ENCODE measurements around the gene VPS4A.
"Not testable (repeated sequence)": the region's sequence is repeated elsewhere in the genome, so short reads cannot be mapped to it uniquely, and the experiment has no call there.

The VPS4A gene

DNA sequence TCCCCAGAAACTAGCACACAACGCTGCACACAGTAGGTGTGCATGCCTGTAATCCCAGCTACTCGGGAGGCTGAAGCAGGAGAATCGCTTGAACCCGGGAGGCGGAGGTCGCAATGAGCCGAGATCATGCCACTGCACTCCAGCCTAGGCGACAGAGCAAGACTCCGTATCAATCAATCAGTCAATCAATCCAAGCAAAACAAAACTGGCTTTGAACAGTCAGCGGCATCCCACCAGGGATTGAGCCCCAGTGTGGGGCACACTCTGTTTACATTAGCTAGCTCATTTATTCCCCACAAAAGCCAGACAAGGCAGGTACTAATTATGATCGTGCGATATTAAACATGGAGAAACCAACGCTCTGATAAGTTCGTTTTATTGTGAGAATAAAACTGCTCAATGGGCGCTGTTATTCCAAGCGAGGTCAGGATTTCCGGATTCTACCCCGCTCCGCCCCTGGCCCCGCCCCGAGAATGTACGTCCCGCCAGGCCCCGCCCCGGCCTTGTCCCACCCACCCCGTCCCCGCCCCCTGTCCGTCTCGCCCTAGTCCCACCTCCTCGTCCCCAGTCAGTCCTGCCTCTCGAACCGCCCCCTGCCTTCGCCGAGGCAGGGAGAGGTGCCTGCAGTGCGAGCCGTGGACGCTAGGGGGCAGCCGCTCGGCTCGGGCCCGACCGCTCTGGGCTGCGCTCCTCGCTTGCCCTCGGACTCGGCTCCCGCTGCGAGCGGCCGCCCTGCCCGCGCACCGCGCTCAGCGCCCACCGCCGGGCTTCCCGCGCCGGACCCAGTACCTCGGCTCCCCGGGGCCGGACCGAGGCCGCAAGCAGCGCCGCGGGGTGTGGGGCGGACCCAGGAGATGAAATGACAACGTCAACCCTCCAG is at the start of gene VPS4A:
Gene VPS4A, plus strand, starts transcription at position 698 of the 880 bp plus-strand sequence. Its CDS starts 162 bp downstream, at position 860.
- peak; percentile 98 for DNase-seq

DNA sequence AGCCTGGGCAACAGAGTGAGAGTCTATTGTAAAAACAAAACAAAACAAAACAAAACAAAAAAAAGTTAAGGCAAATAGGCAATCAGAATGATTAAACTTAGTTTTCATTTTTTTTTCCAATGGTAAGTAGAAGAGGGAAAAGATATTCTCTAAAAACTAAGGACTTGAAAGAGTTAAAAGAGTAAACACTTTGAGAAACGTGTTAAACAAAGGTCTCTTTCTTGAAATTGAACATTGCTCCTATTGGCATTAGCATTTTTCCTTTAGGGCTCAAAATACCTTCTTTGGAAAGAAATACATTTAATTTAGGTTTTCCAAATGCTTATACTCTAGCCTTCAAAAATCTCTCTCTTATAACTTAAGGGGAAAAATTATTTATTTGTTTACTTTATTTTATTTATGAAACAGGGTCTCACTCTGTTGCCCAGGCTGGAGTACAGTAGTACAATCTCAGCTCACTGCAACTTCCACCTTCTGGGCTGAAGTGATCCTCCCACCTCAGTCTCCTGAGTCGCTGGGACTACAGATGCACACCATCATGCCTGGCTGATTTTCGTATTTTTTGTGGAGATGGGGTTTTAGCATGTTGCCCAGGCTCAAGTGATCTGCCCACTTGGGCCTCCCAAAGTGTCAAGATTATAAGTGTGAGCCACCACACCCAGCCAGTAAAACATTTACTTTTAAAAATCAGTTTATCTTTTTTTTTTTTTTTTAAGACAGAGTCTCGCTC is 44.7 kb upstream of the VPS4A start:
- no peak for DNase-seq

DNA sequence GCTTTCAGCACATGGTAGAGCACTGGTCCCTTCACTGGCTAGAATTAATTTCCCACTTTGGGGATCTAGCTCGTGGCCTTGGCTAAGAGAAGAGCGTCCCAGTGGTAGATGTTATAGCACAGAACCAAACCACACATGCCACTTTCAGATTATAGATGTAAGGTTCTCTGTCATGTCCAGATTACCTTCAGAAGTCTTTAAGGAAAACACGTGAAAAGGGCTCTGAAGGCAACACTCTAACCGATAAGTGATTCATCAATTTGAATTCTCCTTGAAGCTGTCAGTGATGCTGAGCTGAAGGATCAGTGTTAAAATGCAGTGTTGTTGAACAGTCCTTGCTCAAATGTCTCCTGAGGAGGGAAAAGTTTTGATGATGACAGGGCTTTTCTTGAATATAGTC is 43.5 kb upstream of the VPS4A start:
- no peak for DNase-seq

DNA sequence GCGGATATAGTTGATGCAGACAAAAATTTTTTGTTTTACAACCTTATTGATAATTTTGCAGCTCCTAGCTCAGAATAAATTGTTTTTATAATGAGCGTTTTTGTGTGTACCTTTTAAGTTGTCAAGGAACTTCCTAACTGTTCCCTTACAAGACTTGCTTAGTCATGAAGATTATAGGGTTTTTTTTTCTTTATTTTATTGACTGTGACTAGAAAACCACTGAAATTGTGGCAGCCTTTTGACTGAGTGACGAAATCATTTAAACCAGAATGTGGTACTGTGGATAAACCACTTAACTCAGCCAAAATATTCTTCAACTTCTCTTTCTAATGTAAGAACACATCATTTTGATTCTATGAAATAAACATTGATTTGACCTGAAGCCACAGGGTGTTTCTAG is 40.8 kb upstream of the VPS4A start:
- DNase-seq: no peak

DNA sequence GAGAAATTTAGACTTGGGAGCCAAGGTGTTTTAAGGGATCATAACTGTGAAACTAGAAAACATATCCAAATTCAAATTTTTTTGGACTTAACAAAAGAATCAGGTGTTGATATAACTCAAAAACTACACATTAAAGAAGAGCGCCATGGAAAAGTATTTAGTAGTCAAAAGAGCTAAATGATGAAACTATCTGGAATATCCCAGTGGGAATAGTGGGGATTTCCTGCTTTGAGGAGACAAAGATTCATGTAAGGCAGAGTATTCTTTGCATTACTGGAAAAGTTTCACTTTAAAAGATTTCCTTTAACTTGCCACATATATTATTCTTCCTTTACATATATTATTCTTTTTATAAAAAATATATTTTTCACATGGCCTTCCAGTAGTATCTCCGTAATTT is 40.3 kb upstream of the VPS4A start:
- no peak for DNase-seq

DNA sequence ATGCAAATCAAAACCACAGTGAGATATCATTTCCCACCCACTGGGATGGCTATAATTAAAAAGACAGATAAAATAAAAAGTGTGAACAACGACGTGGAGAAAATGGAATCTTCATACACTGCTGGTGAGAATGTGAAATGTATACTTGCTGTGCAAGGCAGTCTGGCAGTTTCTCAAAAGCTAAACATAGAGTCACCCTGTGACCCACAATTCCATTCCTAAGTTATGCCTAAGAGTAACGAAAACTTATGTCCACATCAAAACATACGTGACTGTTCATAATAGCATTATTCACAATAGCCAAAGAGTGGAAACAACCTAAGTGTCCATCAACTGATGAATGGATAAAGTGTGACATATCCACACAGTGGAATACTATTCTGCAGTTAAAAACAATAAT is 38.1 kb upstream of the VPS4A start:
- DNase-seq: no peak

DNA sequence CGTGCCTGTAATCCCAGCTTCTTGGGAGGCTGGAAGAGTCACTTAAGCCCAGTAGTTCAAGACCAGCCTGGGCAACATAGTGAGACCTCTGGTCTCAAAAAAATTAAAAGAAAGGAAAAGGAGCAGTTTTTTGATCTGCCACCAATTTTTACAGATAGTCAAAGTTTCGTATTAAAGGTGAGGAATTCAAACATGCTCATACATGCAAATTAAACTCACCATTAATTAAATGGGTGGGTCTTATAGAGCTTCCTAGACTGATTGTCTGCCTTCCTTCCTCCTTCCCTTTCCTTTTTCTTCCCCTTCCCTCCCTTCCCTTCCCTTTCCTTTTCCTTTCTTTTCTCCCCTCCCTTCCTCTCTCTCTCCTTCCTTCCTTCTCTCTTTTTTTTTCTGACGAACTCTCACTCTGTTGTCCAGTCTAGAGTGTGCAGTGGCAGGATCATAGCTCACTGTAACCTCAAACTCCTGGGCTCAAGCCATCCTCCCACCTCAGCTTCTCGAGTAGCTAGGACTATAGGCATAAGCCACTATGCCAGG is 36.4 kb upstream of the VPS4A start:
- DNase-seq: no peak

DNA sequence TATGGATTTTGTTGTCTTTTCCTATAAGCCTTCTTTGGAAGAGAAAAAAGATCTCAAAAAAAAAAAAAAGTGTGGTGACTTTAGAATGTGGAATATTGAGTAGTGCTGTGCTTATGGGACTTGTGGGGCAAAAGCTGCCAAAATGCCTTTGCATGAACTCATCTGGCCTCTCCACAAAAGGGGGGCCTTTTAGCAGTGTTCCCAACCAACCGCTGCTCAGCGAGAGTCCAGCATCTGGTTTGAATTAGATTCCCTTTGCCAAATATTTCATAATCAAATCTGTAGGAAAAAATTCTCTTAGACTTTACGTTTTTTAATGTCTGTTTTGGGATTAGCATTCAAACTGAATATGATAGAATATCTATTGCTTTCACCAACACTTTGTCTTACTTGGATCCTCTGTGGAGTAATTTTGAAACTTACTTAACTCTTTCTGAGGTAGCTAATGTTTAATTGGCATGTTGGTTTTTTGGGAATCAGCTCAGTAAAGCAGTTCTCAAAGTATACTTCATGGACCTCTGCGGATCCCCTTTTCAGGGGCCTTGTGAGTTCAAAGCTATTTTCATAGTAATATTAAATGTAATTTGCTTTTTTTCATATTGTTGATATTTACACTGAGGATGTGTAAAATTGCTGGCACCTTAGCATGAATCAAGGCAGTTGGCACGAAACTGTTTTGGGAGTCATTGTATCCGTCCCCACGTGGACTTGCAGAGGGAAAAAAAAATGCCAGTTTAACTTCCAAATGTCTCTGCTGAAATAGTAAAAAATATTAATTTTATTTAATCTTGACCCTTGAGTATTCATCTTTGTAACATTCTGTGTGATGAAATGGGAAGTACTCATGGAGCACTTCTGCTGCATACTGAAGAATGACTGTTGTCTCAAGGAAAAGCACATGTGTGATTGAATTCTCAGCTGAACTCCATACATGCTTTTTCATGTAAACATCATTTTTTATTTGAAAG is 34.7 kb upstream of the VPS4A start:
- no peak for DNase-seq

DNA sequence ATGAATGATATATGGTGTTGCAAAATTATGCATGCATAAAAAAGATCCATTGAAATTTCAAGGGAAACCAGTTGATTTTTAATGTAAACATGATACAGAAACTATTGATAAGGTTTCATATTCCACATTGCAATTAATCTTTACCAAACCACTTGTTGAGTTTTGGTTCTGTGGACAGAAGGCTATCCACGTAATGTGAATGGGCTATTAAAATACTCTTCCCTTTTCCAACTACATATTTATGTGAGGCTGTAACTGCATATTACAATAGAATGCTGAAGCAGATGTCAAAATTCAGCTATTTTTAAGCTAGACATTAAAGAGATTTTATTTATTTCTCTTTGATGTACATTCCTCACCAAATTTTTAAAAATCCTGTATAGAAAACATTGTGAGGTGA is 33.7 kb upstream of the VPS4A start:
- no peak for DNase-seq

DNA sequence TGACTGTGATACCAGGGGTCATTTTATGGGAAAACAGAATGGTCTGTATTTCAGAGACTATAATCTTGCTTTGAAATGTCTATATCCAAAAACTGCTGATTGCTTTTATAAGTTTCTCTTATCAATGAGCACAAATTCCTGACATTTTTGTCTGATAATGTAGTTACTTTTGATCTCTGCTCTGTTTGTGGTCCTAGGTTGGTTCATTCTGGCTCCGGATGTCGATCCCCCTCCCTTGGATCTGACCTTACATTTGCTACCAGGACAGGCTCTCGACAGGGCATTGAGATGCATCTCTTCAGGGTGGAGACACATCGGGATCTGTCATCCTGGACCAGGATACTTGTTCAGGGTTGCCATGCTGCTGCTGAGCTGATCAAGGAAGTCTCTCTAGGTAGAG is 27.3 kb upstream of the VPS4A start:
- DNase-seq: no peak

DNA sequence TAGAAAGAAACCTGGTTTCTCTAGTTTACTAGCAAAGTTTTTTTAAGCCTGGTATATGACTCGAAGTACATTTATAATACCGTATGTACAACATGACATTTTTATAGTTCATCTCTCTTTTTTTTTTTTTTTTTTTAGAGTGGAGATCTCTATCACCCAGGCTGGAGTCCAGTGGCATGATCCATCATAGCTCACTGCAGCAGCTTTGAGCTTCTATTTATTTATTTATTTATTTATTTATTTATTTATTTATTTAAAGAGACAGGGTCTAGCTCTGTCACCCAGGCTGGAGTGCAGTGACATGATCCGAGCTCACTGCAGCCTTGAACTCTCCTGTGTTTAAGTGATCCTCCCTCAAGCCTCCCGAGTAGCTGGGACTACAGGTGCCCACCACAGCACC is 25.9 kb upstream of the VPS4A start:
- no peak for DNase-seq

DNA sequence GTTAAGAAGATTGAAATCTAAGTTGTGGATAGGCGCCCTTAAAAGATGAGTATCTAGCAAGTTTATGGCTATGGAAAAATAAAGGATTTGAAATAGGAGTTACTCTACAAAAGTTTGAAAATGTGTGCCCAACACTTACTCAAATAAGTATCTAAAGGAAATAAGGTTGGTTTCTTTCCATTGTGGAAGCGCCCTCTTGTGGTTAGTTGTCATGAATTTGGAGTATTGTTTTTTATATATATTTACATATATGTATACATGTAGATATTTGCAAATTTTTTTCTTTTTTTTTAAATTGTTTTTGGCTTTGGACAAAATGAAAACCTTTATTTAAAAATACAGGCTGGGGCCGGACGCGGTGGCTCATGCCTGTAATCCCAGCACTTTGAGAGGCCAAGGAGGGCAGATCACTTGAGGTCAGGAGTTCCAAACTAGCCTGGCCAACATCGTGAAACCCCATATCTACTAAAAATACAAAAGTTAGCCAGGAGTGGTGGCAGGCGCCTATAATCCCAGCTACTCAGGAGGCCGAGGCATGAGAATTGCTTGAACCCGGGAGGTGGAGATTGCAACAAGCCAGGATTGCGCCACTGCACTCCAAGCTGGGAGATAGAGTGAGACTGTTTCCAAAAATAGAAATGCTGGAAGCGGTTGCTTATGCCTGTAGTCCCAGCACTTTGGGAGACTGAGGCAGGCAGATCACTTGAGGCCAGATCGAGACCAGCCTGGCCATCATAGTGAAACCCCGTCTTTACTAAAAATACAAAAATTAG is 24.0 kb upstream of the VPS4A start:
- DNase-seq: peak; percentile 75

DNA sequence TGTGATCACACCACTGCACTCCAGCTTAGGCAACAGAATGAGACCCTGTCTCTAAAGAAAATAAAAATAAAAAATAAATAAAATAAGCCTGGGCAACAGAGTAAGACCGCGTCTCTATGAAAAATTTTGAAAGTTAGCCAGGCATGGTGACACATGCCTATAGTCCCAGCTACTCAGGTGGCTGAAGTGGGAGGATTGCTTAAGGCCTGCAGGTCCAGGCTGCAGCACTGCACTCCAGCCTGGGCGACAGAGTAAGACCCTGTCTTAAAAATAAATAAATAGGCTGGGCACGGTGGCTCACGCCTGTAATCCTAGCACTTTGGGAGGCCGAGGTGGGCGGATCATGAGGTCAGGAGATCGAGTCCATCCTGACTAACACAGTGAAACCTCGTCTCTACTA is 19.5 kb upstream of the VPS4A start:
- DNase-seq: not testable (repeated sequence)

DNA sequence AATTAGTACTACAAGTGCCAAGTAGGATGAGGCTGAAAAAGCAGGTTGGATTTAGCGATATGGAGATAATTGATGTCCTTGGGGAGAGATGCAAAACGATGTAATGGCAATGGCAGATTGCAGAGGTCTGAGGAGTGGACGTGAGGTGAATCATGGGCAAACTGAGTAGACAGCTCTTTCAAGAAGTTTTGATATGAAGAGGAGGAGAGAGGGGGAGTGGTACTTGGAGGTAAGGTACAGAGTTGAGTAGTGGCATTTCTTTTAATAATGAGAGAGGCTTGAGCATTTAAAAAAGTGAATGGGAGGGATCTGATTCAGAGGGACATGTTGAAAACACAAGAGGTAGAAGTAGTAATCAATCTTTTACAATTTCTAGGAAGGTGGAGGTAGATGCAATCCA is 17.7 kb upstream of the VPS4A start:
- no peak for DNase-seq

DNA sequence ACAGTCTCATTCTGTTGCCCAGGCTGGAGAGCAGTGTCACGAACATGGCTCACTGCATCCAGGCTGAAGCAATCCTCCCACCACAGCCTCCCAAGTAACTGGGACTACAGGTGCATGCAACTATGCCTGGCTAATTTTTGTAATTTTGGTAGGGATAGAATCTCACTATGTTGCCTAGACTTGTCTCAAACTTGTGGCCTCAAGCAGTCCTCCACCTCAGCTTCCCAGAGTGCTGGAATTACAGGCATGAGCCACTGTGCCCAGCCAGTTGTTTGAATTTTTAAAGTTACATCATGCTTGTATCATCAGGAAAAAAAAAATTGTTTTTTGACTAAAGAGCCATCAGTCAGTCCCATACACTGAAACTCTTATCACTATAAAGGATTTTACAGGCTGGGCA is 17.1 kb upstream of the VPS4A start:
- DNase-seq: no peak

DNA sequence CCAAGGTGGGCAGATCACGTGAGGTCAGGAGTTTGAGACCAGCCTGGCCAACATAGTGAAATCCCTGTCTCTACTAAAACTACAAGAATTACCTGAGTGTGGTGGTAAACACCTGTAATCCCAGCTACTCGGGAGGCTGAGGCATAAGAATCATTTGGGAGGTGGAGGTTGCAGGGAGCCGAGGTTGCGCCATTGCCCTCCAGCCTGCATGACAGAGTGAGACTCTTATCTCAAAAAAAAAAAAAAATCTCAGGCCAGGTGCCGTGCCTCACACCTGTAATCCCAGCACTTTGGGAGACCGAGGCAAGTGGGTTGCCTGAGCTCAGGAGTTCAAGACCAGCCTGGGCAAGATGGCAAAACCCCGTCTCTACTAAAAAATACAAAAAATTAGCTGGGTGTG is 14.4 kb upstream of the VPS4A start:
- not testable (repeated sequence) for DNase-seq

DNA sequence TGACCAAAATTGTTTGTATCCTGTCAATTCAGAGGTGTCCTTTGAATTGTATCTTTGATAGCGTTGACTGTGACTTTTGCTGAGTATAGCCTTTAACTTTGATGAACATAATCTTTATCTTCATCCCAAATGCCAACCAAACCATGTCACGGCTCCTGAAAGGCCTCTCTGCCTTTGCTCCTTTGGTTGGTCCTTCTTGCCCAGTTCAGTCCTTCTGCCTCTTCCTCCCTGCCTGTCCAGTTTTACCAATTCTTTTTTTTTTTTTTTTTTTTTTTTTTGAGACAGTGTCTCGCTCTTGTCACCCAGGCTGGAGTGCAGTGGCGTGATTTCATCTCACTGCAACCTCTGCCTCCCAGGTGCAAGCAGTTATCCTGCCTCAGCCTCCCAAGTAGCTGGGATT is 12.9 kb upstream of the VPS4A start:
- no peak for DNase-seq

DNA sequence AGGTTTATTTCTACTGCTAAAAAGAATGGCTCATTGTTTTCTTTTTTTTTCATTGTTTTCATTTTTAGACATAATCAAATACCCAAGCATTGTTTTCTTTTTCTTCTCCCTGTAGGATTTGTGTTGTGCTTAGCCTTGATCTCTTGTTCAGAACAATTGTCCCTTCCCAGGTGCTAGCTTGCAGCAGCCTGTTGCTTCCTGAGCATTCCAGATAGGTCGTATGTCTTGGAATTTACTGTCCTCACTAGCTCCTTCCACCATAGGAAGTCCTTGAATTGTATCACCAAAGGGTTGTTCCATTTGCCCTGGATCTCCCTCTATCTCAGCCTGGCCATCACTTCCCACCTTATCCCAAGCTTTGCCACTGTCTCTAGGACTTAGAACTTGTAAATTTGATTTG is 10.0 kb upstream of the VPS4A start:
- no peak for DNase-seq

DNA sequence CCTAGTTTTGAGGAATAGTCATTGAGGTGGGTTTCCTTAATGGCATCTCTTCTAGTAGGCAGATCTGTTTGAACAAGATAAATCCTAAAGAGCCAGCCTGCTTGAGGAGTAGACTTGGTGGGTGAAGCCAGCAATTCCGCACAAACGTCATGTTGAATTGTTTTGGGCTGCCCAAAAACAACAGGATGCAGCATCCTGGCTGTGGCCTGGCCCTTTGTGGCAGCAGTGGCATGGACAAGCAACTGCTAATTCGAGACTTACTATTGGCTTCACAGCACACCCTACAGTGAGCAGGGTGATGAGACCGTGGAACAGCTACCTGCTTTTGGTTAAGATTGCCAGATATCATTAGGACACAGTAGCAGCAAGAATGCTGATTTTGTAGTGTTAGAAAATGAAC is 9.3 kb upstream of the VPS4A start:
- no peak for DNase-seq

DNA sequence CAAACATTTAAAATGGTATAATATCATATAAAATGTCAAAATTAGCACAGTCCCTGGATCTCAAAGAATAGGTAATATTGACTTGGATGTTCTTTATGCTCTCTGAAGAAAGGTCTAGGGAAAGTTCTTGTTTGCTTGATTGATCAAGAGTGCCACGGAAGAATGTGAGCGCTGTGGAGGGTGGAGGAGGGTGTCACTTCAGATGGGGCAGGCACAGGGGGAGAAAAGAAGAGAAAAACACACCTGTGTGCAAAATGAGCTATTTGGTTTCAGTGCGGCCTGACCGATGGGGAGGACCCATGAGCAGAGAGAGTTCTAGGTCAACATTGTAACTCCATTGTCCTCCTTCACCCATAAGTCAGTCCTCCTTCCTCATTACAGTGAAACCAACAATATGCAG is 8.8 kb upstream of the VPS4A start:
- no peak for DNase-seq

DNA sequence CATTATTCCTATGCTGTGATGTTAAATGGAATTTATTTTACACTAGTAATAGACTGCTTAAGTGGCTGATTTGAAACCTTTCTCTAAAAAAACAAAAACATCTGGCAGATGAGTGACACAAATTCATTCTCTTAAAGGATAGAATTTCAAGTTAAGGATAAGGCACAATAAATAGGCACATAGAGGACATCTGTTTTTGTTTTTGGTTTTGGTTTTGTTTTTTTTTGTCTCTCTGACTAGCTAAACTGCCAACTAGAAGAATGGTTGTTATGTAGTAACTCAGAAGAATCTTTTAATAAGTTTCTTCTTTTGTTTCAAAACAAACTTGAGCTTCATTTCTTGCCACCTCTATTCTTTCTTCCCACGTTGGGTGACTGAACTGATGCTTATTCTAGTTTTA is 5.1 kb upstream of the VPS4A start:
- no peak for DNase-seq

DNA sequence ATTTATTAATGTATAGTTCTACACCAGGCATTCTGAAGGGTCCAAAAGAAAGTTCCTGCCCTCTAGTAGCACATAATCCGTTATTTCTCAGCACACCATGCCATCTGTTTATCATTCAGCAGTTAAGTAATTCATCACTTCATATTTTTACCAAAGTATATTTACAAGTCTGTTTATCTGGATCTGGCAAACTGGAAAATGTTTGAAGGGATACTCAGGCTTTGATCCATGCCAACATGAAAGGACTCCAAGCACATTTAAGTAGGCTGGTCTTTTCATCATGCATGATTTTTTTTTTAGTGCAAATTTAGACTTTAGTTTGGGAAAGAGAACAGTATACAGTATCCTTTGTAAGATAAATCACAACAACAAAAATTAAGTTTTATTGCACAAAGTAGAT is 4.1 kb upstream of the VPS4A start:
- no peak for DNase-seq

Measured in CD4-positive, alpha-beta T cell treated with Interleukin-17A for 1 hour (primary cell).